IPS DF 6.9 (cell line): ENCODE measurements around the gene SORCS2.

Experiments
- DNase-seq: peaks from one replicate; pipeline ENCODE4 v3.0.0-alpha.2; 2013; ENCODE audit warnings: low read depth, low spot score
- H3K27ac ChIP-seq: one replicate; pipeline ENCODE4 v1.5.1; 2013; ENCODE audit warnings: low read length, control low read depth
- H3K27me3 ChIP-seq: 2 replicates; pipeline ENCODE4 v1.6.1; 2013; ENCODE audit warnings: mild to moderate bottlenecking, low read length; ENCODE audit not compliant: control insufficient read depth, insufficient read depth
- H3K36me3 ChIP-seq: 2 replicates; pipeline ENCODE4 v1.6.1; 2013; ENCODE audit warnings: low read length; ENCODE audit not compliant: control insufficient read depth, insufficient read depth
- H3K4me1 ChIP-seq: 2 replicates; pipeline ENCODE4 v1.6.1; 2013; ENCODE audit warnings: low read length; ENCODE audit not compliant: control insufficient read depth, insufficient read depth
- H3K4me3 ChIP-seq: 2 replicates; pipeline ENCODE4 v1.5.1; 2013; ENCODE audit warnings: mild to moderate bottlenecking, low read length
- H3K9me3 ChIP-seq: 2 replicates; pipeline ENCODE4 v1.6.1; 2013; ENCODE audit warnings: low read length, inconsistent platforms; ENCODE audit not compliant: control insufficient read depth, insufficient read depth
- WGBS: extraction: QIAGEN DNeasy Blood & Tissue Kit; methylation state at CpG from one replicate; pipeline ENCODE4 v1.1.7; 2013; ENCODE audit warnings: mixed read lengths, missing lambda C conversion rate; ENCODE audit not compliant: insufficient read length, insufficient coverage; 5-methylcytosine and 5-hydroxymethylcytosine counted together

SORCS2 gene

DNA sequence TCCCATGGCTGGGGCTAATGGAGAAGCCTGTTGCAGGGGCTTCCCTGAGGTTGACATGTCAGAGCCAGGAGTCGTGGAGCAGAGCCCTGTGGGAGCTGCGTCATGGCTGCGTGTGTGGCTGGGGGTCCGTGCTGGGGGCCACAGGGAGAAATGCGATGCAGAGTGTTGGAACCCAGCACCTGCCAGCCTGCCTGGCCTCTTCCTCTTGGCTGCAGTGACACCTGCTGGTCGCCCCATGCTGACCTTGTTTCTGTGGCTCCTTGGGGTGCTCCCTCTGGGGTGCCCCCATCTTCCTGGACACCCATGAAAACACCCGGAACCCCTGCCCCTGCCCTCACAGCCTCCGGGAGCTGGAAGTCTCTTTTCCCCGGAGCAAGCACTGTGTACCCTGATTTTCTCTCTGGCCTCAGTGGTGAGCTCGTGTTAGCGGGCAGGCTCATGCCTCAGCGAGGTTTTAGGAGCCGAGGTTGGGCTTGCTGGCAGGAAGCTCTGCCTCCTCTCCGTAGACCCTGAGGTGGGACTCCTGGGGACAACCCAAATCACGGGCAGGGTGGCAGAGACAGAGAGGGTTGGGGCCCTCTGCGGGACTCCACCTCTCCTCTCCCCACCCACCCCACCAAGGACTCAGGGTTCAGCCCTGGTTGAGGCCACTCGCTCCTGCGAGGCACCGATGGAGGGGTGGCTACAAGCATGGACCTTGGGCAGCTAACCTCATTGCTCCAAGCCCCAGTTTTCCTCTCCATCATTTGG, 103.7 kb downstream of the SORCS2 start:
- no peak for DNase-seq
- no peak overlapping the region for H3K27ac ChIP-seq
- no peaks in the 10 kb centered on the region for H3K4me1 ChIP-seq
- no peaks in the 10 kb centered on the region for H3K27me3 ChIP-seq
- no peak overlapping the region for H3K4me3 ChIP-seq
- WGBS, result no CpG with 5 or more reads among the region's 19 CpGs
- no peaks in the 10 kb centered on the region for H3K36me3 ChIP-seq
- H3K9me3 ChIP-seq, result no peaks in the 10 kb centered on the region

DNA sequence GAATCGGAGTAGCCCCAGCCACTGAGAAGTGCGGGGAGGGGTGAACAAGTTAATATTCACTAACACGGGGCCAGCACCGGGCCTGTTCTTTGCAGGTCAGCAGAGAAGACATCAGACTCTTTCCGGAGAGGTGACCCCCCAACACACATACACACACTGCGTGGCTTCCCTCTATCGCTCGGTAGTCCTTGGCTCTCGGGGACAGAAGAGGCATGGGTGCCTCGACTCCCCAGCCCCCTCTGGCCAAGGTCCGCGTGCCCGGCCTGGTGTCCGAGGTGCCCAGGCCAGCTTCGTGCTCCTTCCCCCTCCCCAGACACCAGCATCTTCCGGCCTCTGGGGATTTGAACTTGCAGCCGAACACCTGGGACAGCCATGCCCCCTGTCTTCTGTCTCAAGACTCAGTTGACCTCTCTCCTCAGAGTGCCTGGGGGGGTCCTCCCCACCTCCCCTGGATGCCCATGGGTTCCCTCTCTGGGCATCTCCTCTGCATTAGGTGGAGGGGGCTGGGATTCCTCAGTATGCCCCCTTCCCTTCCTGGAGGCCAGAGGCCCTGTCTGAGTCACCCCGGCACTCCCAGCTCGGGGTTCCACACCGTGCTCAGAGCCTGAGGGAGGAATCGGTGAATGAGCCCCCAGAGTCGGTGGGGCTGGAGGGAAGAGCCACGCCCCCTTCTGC, 104.5 kb downstream of the SORCS2 start:
- Histone ChIP-seq H3K27me3 (no peaks in the 10 kb centered on the region), H3K4me1 (no peaks in the 10 kb centered on the region), H3K27ac (no peak overlapping the region), H3K4me3 (no peak overlapping the region), H3K36me3 (no peaks in the 10 kb centered on the region), H3K9me3 (no peaks in the 10 kb centered on the region)
- no peak for DNase-seq
- WGBS, result no CpG with 5 or more reads among the region's 23 CpGs

DNA sequence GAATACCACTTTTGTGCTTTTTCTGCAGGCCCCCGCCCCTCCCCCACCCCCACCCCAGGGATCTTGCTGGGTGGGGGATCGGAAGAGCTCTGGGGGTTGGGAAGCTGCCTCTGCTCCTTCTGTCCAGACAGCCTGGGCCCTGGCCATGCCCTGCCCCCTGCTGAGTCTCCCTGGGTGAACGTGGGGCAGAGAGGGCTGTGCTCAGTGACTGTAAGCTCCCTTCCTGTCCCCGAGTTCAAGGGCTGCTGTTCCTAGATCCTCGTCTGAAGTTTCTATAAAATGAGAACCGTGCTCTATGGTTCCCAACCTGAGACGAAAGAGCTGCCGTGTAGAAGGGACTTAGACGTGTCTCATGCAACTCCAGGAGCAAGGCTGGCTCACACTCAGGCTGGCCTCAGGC, 105.0 kb downstream of the SORCS2 start:
- Histone ChIP-seq H3K27ac (no peak overlapping the region), H3K4me3 (no peak overlapping the region), H3K4me1 (no peaks in the 10 kb centered on the region), H3K36me3 (no peaks in the 10 kb centered on the region), H3K9me3 (no peaks in the 10 kb centered on the region), H3K27me3 (no peaks in the 10 kb centered on the region)
- DNase-seq, result no peak
- no CpG with 5 or more reads among the region's 9 CpGs for WGBS

DNA sequence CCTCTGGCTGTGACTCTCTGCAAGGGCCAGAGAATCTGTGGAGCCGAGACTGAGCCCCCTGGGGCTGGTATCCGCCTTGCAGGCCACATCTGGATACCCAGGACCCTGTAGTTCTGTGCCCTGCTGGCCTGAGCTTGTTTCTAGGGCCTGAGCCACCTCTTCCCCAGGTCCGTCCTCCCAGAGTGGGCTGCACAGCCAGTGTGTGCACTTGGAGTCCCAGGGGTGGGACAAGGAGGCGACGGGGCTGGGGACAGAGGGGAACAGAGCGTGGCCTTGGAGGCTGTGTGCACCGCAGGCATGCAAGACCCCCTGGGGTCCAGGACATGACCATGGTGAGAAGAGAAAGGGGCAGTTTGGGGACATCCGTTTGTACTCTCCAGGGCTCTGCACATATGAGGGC, 105.5 kb downstream of the SORCS2 start:
- Histone ChIP-seq H3K4me1 (no peaks in the 10 kb centered on the region), H3K4me3 (no peak overlapping the region), H3K27ac (no peak overlapping the region), H3K9me3 (no peaks in the 10 kb centered on the region), H3K27me3 (no peaks in the 10 kb centered on the region), H3K36me3 (no peaks in the 10 kb centered on the region)
- no CpG with 5 or more reads among the region's 8 CpGs for WGBS
- no peak for DNase-seq

DNA sequence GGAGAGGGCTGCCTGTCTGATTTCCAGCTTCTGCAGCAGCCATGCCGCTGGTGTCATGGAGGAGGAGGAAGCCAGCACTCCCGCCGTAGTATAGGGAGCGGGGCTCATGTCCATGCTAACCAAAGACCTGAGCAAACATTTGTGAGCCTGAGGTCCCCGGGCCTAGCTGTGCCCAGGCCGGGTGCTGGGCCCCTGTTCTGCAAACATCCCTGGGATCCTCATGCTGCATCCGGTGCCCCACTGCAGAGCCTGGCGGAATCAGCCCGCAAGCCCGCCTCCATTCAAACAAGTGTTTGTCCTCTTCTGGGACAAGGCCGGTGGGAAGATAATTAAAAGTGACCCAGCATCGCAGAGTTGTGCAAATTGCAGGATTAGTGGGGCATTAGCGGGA, 106.3 kb downstream of the SORCS2 start:
- H3K4me1 ChIP-seq, result no peaks in the 10 kb centered on the region
- no peak overlapping the region for H3K27ac ChIP-seq
- no peaks in the 10 kb centered on the region for H3K36me3 ChIP-seq
- no peaks in the 10 kb centered on the region for H3K9me3 ChIP-seq
- DNase-seq, result no peak
- WGBS, result no CpG with 5 or more reads among the region's 13 CpGs
- H3K27me3 ChIP-seq, result no peaks in the 10 kb centered on the region
- H3K4me3 ChIP-seq, result no peak overlapping the region

DNA sequence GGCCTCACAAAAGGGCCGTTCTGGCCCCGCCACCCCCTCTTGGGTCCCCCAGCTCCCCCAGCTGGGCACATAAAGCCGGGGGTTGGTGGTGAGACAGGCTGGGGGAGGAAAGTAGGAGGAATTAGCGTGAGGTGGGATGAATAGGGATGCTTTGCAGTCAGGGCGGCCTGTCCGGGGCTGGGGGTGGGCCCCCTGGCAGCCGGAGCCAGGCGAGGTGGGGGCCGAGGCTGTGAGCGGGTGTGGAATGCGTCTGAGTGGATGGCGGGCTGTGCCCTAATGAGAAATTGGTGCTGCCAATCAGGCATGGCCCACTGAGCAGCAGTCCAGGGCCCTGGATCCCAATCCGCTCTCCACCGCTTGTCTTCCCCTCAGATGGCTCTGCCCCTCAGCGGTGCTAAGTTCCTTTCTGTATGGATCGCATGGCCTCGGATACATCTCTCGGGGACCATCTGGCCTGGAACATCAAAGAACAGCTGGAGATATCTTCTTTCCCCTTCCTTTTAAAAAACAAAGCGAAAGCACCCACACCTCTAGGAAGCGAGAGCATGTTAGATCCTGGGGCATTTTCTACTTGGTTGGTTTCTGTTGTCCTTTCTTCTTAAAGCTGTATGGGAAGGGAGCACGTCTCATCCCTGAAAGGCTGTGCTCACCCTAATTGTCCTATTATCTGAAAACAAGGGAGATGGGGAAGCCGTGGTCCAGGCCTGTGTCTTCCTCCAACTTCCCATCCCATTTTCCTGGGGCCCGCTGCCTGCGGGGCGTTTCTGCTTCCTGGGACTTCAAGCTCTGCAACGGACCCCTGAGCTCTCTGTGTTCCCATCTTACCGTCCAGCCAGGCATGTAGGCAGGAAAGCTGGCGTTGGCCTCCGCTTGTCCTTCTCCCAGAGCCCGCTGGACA, 106.9 kb downstream of the SORCS2 start:
- no CpG with 5 or more reads among the region's 30 CpGs for WGBS
- H3K4me3 ChIP-seq, result no peak overlapping the region
- H3K9me3 ChIP-seq, result no peaks in the 10 kb centered on the region
- H3K27ac ChIP-seq, result no peak overlapping the region
- H3K4me1 ChIP-seq, result no peaks in the 10 kb centered on the region
- H3K27me3 ChIP-seq, result no peaks in the 10 kb centered on the region
- H3K36me3 ChIP-seq, result no peaks in the 10 kb centered on the region
- no peak for DNase-seq

DNA sequence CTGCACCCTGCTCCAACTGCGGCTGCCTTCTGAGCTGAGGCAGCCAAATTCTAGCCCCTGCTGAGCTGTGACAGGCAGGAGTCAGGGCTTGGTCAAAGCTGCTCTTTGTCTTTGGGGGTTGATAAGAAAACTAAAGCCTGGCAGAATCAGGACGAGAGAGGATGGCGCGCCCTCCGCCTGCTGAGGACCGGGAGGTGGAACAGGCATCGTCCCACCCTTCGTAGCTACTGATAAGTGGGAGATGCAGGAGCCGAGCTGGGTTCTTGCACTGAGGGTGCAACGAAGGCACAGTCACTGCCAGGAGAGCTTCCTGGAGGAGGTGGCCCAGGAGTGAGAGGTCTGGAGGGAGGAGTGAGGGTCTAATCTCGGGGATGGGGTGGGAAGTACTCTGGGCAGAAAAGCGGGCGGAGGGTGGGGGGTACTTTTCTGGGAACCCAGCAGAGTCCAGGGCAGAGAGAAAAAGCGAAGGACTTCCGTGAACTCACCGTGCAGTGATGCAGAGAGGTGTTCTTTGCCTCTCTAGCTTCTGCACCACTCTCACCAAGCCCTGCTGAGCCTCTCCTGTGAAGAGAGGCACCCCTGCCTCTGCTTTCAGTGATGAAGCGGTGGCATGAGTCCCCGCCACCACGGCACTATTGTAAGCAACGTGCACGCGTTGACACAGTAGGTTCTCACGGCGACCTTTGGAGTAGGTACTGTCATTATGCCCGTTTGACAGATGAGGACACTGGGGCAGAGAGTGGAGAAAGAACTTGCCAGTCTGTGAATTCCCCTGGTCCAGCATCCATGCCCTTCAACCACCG, 107.8 kb downstream of the SORCS2 start:
- H3K27ac ChIP-seq, result no peak overlapping the region
- no CpG with 5 or more reads among the region's 26 CpGs for WGBS
- no peaks in the 10 kb centered on the region for H3K9me3 ChIP-seq
- DNase-seq, result no peak
- H3K4me3 ChIP-seq, result no peak overlapping the region
- H3K27me3 ChIP-seq, result no peaks in the 10 kb centered on the region
- no peaks in the 10 kb centered on the region for H3K36me3 ChIP-seq
- no peaks in the 10 kb centered on the region for H3K4me1 ChIP-seq

DNA sequence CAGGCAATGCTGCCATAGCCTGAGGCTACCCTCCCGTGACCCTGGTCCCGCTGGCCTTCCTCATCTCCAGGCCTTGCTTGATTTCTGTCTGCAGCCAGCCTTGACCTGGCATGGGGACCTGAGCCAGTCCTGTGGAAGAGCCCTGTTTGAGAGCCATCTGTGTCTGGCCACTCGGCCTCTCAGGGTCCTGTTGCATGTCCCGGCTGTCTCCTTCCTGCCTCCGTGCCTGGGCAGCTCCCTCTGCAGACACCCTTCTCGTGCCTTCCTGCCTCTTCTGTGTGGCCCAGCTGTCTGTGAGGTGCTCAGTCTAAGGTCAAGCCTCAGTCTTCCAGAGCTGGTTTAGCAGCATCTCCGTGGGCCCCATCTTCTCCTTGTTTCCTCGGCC, 108.4 kb downstream of the SORCS2 start:
- H3K4me1 ChIP-seq, result no peaks in the 10 kb centered on the region
- WGBS, result no CpG with 5 or more reads among the region's 8 CpGs
- H3K36me3 ChIP-seq, result no peaks in the 10 kb centered on the region

DNA sequence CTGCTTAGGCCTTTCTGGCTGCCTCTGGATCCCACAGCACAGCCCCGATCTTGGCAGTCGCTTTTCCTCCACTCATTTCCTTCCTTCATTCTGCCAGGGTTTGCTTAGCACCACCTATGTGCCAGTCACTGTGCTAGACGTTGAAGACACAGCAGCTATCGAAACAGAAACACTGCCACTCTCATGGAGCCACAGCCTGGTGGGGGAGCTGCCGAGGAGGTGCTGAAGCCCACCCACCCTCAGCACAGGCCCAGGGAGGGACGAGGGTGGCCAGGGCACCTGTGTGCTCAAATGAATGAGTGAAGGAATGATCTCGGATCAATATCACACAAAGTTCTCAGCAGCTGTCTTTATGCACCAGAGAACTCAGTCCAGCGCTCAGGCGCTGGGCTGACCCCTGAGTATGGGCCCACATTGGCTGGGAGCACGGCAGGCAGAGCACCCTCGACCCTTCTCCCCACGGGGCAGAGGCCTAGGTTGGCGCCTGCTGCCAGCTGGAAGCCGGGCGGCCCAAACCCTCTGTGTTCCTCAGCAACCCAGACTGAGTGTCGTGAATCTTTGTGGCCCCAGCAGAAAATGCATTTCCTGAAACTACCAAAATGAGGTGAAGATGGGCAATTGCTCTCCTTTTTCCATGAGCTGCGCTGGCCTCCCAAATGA, 108.9 kb downstream of the SORCS2 start:
- Histone ChIP-seq H3K27me3 (no peaks in the 10 kb centered on the region), H3K9me3 (no peaks in the 10 kb centered on the region), H3K27ac (no peak overlapping the region), H3K36me3 (no peaks in the 10 kb centered on the region), H3K4me3 (no peak overlapping the region), H3K4me1 (no peaks in the 10 kb centered on the region)
- WGBS, result no CpG with 5 or more reads among the region's 17 CpGs
- no peak for DNase-seq

More for the DNA sequence above, 108.4 kb downstream of the SORCS2 start:
- Histone ChIP-seq H3K27me3 (no peaks in the 10 kb centered on the region), H3K27ac (no peak overlapping the region), H3K9me3 (no peaks in the 10 kb centered on the region), H3K4me3 (no peak overlapping the region)
- DNase-seq, result no peak
